GM19455 (cell line): ENCODE measurements around the gene LGALS7B.
"Not testable (repeated sequence)": the region's sequence is repeated elsewhere in the genome, so short reads cannot be mapped to it uniquely, and the experiment has no call there.

Experiments used
- ATAC-seq: cut with Tn5 transposase; IDR thresholded peaks from one replicate; pipeline ENCODE4 v1.9.1; 2021; ENCODE audit not compliant: unreplicated experiment

The LGALS7B gene

DNA sequence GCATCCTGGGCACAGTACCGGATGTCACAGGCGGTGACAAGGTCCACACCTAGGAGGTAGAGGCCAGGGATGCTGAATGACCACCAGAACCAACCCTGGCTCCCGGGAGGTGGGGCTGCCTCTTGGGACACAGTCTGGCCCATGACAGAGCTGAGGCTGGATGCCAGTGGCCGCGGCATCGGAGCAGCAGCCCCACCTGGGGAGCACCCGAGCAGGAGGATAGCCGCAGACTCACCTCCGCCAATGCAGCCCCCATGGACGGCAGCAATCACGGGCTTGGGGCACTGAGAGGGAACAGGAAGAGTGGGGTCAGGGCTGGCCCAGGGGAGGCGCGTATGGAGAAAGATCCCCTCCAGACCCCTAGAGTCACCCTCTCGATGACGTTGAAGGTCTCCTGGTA, 28.1 kb downstream of the LGALS7B start:
- ATAC-seq, result no peak

DNA sequence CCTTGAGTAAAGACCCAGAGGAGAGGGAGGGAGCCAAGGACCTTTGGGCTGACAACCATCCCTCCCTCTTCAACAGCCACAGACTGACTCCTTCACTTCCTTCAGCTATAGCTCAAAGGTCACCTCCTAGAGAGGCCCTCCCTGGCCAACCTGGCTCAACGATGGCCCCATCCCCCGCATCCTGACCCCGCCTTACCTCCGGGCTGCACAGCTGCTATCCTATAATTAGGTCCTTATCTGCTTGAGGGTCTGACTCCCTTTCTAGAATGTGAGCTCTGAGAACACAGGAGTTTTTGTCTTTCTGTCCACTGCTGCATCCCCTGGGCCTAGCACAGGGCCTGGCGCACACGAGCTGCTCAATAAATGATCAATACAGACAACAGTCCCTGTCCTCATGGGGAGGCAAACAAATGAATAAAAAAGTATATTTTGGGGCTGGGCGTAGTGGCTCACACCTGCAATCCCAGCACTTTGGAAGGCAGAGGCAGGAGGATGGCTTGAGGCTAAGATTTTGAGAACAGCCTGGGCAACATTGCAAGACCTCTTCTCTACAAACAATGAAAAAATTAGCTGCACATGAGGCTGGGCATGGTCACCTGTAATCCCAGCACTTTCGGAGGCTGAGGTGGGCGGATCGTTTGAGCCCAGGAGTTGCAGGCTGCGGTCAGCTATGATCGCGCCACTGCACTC, 30.4 kb downstream of the LGALS7B start:
- no peak for ATAC-seq

DNA sequence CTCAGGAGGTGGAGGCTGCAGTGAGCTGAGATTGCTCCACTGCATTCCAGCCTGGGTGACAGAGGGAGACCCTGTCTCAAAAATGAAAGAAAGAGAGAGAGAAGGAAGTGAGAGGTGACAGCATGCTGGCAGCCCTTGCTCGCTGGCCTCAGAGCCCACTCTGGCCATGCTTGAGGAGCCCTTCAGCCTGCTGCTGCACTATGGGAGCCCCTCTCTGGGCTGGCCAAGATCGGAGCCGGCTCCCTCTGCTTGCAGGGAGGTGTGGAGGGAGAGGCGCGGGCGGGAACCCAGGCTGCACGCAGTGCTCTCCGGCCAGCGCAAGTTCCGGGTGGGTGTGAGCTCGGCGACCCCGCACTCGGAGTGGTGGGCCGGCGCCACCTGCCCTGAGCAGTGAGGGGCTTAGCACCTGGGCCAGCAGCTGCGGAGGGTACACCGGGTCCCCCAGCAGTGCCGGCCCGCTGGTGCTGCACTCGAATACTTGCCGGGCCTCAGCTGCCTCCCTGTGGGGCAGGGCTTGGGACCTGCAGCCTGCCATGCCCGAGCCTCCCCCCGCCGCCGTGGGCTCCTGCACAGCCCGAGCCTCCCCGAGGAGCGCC, 32.3 kb downstream of the LGALS7B start:
- not testable (repeated sequence) for ATAC-seq

DNA sequence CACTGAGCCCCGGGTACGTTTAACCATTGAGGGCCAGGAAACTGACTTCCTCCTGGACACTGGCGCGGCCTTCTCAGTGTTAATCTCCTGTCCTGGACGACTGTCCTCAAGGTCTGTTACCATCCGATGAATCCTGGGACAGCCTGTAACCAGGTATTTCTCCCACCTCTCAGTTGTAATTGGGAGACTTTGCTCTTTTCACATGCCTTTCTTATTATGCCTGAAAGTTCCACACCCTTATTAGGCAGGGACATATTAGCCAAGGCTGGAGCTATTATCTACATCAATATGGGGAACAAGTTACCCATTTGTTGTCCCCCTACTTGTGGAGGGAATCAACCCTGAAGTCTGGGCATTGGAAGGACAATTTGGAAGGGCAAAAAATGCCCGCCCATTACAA, 36.9 kb downstream of the LGALS7B start:
- ATAC-seq, result not testable (repeated sequence)

DNA sequence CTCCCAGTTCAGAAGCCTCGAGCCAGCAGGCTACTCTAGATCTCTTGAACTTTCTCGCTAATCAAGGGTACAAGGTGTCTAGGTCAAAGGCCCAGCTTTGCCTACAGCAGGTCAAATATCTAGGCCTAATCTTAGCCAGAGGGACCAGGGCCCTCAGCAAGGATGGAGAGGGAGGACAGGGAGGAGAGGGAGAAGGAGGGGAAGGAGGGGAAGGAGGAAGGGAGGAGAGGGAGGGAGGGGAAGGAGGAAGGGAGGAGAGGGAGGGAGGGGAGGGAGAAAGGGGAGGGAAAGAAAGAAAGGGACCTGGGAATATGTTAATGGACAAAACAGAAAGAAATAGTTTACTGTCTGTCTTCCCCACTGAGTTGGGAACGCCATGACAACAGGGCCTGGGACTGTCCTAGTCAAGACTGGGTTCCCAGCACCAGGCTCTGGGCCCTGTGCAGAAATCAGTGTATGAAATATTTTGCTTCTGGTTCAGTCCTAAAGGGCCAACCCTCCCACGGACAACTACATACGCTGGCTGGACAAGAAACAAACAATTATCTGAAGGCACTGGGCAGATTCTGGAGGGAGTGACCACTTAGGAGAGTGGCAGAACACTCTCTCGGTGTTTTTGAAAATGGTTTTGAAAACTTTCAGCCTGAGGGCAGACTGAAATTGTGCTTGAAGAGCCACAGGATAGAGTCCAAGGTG, 38.0 kb downstream of the LGALS7B start:
- no peak for ATAC-seq

DNA sequence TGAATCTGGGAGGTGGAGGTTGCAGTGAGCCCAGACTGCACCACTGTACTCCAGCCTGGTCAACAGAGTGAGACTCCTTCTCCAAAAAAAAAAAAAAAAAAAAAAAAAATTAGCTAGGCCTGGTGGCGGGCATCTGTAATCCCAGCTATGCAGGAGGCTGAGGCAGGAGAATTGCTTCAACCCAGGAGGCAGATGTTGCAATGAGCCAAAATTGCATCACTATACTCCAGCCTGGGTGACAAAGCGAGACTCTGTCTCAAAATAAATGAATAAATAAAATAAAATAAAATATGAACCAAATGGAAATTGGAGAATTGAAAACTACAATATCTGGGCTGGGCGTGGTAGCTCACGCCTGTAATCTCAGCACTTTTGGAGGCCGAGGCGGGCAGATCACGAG, 40.2 kb downstream of the LGALS7B start:
- not testable (repeated sequence) for ATAC-seq

DNA sequence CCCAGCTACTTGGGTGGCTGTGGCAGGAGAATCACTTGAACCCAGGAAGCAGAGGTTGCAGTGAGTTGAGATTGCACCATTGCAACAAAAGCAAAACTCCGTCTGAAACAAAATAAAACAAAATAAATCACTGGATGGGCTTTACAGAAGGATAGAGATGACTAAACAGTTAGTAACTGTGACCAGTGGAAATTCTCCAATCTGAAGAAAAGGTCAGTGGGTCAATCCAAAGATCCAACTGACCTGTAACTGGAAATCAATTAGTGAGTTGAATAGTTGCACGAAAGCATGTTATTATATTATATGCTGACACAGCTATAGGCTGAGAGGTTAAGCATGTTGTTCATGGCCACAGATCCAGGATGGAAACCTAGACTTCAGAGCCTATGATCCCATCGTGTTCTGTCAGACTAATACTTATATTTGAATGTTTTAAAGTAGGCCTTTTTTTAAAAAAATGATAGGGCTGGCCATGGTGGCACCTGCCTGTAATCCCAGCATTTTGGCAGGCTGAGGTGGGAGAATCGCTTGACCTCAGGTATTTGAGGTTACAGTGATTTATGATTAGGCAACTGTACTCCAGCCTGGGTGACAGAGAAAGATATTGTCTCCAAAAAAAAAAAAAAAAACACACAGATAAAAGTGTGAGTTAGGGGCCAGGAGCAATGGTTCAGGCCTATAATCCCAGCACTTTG, 41.2 kb downstream of the LGALS7B start:
- ATAC-seq, result no peak

DNA sequence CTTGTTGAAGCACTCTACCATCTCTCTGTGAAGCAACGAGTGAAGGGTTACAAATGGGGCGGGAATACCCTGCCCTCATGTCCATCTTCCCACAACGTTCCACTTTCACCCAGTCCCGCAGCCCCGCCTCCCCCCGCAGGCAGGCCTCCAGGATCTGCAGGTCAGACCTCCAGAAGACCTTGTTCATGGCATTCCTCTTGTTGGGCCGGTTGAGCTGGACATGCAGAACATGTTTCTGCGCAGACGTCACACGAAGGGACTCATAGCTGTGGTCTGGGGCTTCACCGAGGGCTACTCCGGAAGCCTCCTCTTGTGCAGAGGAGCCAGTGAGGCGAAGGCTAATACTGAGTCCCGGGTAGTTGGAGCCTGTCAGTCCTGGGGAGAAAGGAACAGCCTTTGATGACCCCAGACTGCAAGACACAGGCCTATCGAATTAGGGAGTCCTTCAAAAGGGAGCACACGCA, 42.2 kb downstream of the LGALS7B start:
- ATAC-seq, result peak; percentile 33

DNA sequence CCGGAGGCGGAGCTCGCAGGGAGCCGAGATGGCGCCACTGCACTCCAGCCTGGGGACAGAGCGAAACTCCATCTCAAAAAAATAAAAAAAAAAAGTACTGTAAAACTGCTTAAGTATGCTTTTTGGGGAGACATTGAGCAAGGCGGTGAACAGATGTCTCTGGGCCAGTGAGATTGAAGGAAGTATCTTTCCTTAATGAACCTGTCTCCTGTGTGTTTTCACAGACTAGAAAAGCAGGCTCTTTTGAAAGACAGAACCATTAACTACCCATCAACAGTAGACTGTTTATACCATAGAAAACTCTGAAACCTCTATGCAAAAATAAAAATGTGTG, 44.1 kb downstream of the LGALS7B start:
- ATAC-seq, result no peak

DNA sequence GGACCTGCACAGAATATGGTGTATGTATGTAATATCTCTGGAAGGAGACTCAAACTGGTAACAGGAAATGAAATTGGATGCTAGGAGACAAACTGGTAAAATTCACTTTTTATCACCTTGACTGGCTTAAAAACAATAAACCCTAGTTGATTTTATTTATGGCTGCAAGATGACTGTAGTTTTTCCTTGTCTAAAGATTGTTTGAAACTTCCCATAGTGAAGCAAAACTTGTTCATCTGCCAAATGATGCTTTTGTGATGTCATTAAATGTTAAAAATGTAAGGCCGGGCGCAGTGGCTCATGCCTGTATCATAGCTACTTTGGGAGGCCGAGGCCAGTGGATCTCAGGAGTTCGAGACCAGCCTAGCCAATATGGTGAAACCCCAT, 45.1 kb downstream of the LGALS7B start:
- ATAC-seq, result no peak

DNA sequence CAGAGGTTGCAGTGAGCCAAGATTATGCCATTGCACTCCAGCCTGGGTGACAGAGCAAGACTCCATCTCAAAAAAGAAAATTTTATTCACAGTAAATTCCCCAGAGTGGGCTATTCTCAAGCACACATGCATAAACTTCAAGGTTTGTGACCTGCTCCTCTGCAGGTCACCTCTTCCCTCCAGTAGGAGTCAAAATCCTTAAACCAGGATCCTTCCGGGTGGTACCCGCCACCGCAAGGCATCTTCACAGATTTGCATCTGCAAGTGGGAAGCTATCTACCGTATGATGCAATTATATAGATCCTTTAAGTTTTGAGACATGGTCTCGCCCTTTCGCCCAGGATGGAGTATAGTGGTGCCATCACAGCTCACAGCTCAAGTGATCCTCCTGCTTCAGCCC, 45.6 kb downstream of the LGALS7B start:
- no peak for ATAC-seq

DNA sequence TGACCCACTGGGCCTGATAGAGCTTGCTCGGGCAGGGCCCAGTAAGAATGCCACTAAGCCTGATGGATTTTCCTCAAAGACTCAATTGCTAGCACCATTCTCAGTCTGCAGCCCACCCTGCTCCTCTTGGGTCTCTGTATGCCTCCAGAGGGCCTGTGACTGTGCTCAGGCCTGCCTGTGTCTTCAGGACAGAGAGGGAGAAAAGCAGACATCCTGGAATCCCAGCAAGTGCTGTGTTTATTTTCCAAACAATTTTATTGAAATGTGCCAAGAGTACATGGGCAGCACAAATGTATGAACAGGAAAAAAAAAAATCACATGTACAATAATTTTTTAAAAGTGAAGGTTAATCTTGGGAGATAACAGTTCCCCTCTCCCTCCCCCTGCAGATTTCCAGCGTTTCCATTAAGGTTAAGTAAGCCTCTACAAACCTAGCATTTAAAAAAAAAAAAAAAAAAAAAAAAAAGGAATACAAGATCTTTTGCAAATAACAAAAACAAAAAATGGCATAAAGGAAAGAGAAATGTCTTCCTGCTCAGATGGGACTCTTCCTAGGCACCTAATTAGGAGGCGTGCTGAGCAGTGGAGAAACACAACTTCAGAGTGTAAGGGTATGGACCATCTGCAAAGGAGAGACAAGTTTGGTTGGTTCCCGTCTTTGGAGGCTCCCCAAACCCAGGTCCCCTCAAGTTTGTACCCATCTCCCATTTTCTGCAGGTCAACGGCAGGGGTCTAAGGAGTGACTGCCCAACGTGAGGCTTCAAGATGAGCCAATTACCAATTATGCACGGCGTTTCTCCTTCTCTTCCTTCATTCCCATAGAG, 47.4 kb downstream of the LGALS7B start:
- ATAC-seq, result no peak

DNA sequence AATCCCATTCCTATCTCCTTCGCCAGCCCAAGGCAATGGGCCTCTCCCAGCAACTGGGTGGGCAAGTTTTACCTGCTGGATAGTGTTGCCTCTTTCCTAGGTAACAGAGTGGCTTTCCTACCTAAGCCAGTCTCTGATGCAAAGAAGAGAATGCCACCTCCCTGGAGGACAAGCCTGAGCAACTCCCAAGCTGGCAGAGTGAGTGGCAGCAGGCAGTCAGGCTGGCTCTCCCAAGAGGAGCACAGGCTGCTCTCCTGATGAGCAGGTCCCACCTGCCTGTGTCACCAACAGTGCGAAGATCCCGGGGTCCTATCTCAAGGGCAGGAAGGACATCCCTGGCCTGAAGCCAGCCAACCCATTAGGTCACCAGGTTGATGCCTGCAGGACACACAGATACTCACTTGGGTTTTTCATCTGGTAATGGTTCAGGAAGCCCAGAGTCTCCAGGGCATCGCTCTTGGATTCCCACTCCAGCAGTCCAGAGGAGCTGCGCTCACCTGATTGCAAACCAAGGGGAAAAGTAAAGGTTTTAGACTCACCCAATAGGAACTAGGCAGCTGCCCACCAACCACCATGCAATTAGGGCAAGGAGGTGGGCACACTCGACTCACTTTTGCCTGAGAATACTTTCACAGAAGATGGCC, 48.1 kb downstream of the LGALS7B start:
- ATAC-seq, result no peak

DNA sequence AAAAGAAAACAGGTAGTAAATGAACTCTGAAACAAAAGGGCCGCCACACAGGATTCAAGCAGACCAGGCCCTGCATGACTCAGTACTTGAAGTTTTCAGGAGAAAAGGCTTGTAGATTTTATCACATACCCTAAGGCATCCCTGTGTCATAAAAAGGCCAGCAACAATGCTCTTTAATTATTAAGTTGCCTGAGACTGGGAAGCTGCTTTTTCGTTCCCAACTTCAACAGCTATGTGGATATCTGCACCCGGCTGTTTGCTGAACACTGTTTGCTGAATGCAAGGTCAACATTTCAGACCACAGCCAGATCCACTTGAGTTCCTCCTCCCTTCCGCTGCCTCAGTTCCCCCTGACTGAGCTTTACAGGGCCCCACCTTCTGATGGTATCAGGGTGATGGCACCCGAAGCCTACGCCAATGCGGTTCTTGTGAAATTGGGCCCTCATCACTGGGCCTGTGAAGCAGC, 48.7 kb downstream of the LGALS7B start:
- no peak for ATAC-seq

DNA sequence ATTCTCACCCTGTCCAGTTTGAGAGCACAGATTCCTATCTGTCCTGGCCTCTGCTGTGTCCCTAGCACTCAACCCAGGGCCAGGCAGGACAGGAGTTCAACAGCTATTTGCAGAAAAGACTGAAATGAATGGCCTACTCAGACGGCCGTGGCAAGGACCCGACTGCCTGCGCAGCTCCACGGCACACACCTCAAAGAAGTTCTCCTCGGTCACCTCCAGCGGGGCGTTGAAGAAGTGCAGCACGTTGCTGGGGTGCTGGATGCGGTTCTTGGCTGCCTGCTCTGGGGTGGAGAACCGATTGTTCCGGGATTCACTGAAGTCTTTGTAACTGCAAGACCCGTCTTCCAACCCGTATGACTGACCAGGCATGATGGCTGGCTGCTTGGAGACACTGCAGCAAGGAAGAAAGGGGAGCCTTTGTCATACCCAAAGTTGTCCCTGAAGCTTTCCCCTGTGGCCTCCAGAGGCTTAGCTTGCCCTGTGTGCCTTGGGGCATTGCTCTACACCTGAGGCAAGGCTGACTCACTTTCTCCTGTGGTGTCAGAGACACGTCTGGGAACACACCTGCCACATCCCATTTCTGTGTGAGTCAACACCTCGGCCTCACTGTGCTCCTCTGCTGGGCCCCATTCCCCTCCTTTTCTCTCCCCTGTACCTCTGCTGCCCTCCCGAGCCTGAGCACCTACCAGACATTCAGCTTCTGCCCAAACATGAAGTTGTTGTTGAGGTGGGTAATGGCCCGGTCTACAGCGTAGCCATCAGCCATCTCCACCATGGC, 49.4 kb downstream of the LGALS7B start:
- no peak for ATAC-seq

DNA sequence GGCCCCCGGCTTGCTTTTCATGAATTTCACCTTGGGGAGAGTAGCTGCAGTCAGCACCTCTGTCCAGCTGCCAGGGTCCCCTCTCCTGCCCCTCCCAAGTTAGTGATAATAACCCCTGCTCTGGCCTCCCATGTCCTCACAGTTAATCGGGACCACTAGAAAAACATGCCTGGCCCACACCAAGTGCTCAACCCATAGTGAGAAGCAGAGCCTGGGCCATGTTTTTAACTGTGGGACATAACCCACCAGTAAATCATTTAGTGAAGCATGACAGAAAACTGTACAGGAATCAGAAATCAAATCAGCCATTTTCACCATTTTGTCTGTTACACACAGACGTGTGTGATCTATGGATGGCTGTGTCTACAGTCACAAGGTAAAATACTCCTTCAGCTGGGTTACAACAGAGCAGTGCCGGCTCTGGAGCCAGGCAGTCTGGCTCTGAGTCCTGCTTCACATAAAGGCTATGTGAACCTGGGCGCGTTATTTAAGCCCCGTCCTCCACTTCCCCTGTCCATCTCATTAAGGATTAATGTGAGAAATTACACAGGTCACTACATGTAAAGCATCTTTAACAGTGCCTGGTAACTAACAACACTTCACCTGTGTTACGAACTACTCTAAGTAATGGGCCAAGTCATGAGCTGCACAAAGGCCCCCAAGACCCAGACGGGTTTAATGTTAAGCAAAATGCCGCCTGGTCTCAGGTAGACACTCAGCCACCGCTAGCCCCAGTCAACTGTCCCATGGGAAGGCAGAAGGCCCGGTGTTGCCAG, 50.2 kb downstream of the LGALS7B start:
- no peak for ATAC-seq

DNA sequence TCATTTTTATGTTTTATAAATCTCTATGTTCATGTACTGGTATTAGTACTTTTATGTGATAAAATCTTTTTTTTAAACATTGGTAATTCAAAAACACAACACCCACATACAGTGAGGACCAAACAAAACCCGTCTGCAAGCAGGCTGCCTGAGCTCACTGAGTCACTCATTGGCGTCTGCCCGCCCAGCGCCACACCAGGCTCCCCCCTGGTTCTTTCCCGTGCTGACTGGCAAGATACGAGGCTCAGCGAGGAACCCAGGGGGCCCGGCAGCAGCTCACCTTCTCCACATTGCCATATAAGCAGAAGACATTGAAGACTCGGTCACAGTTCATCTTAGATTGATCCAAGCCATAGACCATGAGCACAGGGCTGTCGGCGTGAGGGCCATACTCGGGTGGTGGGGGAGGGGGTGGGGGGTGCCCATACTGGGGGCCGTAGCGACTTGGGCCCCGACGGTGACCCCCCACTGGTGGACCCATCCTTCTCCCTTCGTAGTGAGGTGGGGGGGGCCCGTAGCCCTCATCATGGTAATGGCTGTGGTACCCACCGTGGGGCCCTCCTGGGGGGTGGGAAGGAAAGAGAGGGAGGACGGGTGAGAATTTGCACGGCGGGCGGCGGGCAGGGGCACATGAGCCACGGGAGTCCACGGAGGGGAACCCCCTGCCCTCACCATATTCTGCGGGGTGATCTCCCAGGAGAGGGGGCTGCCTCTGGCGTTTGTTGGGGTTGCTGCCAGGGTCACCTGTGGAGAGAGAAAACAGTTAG, 51.0 kb downstream of the LGALS7B start:
- ATAC-seq, result no peak

DNA sequence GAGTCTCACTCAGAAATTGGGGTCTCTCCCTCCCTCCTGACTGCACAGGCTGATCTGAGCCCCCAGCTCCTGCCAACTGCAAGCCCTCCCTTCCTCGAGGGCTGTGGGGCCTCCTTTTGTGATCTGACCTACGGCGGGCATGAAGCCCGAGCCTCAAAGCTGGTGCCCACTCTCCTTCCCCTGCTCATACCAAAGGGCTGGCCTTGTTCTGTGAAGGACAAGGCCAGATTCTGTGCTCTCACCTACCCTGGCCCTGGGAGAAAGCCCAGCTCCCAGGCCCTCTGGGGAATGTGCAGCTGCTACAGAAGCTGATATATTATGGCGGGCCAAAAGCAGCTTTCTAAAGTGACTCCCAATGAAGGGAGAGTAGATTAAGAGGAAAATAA, 51.6 kb downstream of the LGALS7B start:
- ATAC-seq, result no peak
